ENCODE measurements around the gene HMGCR.
"Not testable (repeated sequence)": the region's sequence is repeated elsewhere in the genome, so short reads cannot be mapped to it uniquely, and the experiment has no call there.

The HMGCR gene

GRCh38 chr5:75333759-75334158, 3.3 kb upstream of the HMGCR start:
- H3K4me1 Mint-ChIP-seq (ENCODE audit: low read depth): peaks cover 13% of the 10 kb centered on the region
- H3K27me3 Mint-ChIP-seq (ENCODE audit: low read depth); H3K9me3 Mint-ChIP-seq; H3K27ac Mint-ChIP-seq; H3K4me3 Mint-ChIP-seq; H3K36me3 Mint-ChIP-seq (ENCODE audit: low read depth): not testable (repeated sequence)

- H3K4me1 Mint-ChIP-seq (ENCODE audit: low read depth): peaks cover 16% of the 10 kb centered on the region
- H3K9me3 Mint-ChIP-seq; H3K27me3 Mint-ChIP-seq (ENCODE audit: low read depth); H3K27ac Mint-ChIP-seq; H3K36me3 Mint-ChIP-seq (ENCODE audit: low read depth); H3K4me3 Mint-ChIP-seq: not testable (repeated sequence)
Observed at GRCh38 chr5:75334413-75334812, 2.6 kb upstream of the HMGCR start.

- peaks cover 25% of the 10 kb centered on the region for H3K4me1 Mint-ChIP-seq (ENCODE audit: low read depth)
- H3K9me3 Mint-ChIP-seq: no peaks in the 10 kb centered on the region
- H3K36me3 Mint-ChIP-seq (ENCODE audit: low read depth): peaks cover 6% of the 10 kb centered on the region
- H3K4me3 Mint-ChIP-seq: no peak overlapping the region
- no peaks in the 10 kb centered on the region for H3K27me3 Mint-ChIP-seq (ENCODE audit: low read depth)
- no peak overlapping the region for H3K27ac Mint-ChIP-seq
Observed at GRCh38 chr5:75335486-75335885, 1.5 kb upstream of the HMGCR start.

- Mint-ChIP-seq H3K4me1 (ENCODE audit: low read depth) (peaks cover 30% of the 10 kb centered on the region), H3K9me3 (no peaks in the 10 kb centered on the region), H3K27ac (no peak overlapping the region), H3K36me3 (ENCODE audit: low read depth) (peaks cover 6% of the 10 kb centered on the region), H3K4me3 (no peak overlapping the region), H3K27me3 (ENCODE audit: low read depth) (no peaks in the 10 kb centered on the region)
Observed at GRCh38 chr5:75335952-75336614, 937 bp upstream of the HMGCR start.

GRCh38 chr5:75337366-75338021, 474 bp downstream of the HMGCR start:
- H3K27me3 Mint-ChIP-seq (ENCODE audit: low read depth): no peaks in the 10 kb centered on the region
- peaks cover 40% of the 10 kb centered on the region for H3K4me1 Mint-ChIP-seq (ENCODE audit: low read depth)
- H3K4me3 Mint-ChIP-seq: no peak overlapping the region
- peaks cover 11% of the 10 kb centered on the region for H3K36me3 Mint-ChIP-seq (ENCODE audit: low read depth)
- H3K9me3 Mint-ChIP-seq: no peaks in the 10 kb centered on the region
- H3K27ac Mint-ChIP-seq: no peak overlapping the region

GRCh38 chr5:75338408-75338807, 1.4 kb downstream of the HMGCR start:
- H3K27ac Mint-ChIP-seq: no peak overlapping the region

GRCh38 chr5:75340714-75341478, 3.9 kb downstream of the HMGCR start:
- Mint-ChIP-seq H3K27ac (no peak overlapping the region), H3K27me3 (ENCODE audit: low read depth) (no peaks in the 10 kb centered on the region), H3K9me3 (no peaks in the 10 kb centered on the region), H3K4me1 (ENCODE audit: low read depth) (peaks cover 45% of the 10 kb centered on the region), H3K4me3 (no peak overlapping the region), H3K36me3 (ENCODE audit: low read depth) (peaks cover 20% of the 10 kb centered on the region)

More at GRCh38 chr5:75338408-75338807, 1.4 kb downstream of the HMGCR start:
- no peak overlapping the region for H3K4me3 Mint-ChIP-seq
- H3K27me3 Mint-ChIP-seq (ENCODE audit: low read depth): no peaks in the 10 kb centered on the region
- H3K9me3 Mint-ChIP-seq: no peaks in the 10 kb centered on the region
- peaks cover 12% of the 10 kb centered on the region for H3K36me3 Mint-ChIP-seq (ENCODE audit: low read depth)
- peaks cover 42% of the 10 kb centered on the region for H3K4me1 Mint-ChIP-seq (ENCODE audit: low read depth)

GRCh38 chr5:75341934-75342333, 4.9 kb downstream of the HMGCR start:
- Mint-ChIP-seq H3K27me3 (ENCODE audit: low read depth) (no peaks in the 10 kb centered on the region), H3K4me3 (no peak overlapping the region), H3K27ac (no peak overlapping the region), H3K4me1 (ENCODE audit: low read depth) (peaks cover 45% of the 10 kb centered on the region), H3K9me3 (no peaks in the 10 kb centered on the region), H3K36me3 (ENCODE audit: low read depth) (peaks cover 26% of the 10 kb centered on the region)

GRCh38 chr5:75342836-75343235, 5.8 kb downstream of the HMGCR start:
- Mint-ChIP-seq H3K4me1 (ENCODE audit: low read depth) (peaks cover 45% of the 10 kb centered on the region), H3K9me3 (no peaks in the 10 kb centered on the region), H3K36me3 (ENCODE audit: low read depth) (peaks cover 30% of the 10 kb centered on the region), H3K27ac (no peak overlapping the region), H3K4me3 (no peak overlapping the region), H3K27me3 (ENCODE audit: low read depth) (no peaks in the 10 kb centered on the region)

- Mint-ChIP-seq H3K4me1 (ENCODE audit: low read depth) (peaks cover 23% of the 10 kb centered on the region), H3K9me3 (no peaks in the 10 kb centered on the region), H3K27ac (no peak overlapping the region), H3K36me3 (ENCODE audit: low read depth) (peaks cover 52% of the 10 kb centered on the region), H3K4me3 (no peak overlapping the region), H3K27me3 (ENCODE audit: low read depth) (no peaks in the 10 kb centered on the region)
Observed at GRCh38 chr5:75348241-75348640, 11.2 kb downstream of the HMGCR start.

GRCh38 chr5:75349663-75350062, 12.6 kb downstream of the HMGCR start:
- Mint-ChIP-seq H3K9me3 (no peaks in the 10 kb centered on the region), H3K4me3 (no peak overlapping the region), H3K27ac (no peak overlapping the region), H3K4me1 (ENCODE audit: low read depth) (peaks cover 23% of the 10 kb centered on the region), H3K36me3 (ENCODE audit: low read depth) (peaks cover 51% of the 10 kb centered on the region), H3K27me3 (ENCODE audit: low read depth) (no peaks in the 10 kb centered on the region)

GRCh38 chr5:75351139-75351926, 14.3 kb downstream of the HMGCR start:
- no peak overlapping the region for H3K4me3 Mint-ChIP-seq
- peaks cover 20% of the 10 kb centered on the region for H3K4me1 Mint-ChIP-seq (ENCODE audit: low read depth)
- no peaks in the 10 kb centered on the region for H3K27me3 Mint-ChIP-seq (ENCODE audit: low read depth)
- H3K9me3 Mint-ChIP-seq: no peaks in the 10 kb centered on the region
- peaks cover 51% of the 10 kb centered on the region for H3K36me3 Mint-ChIP-seq (ENCODE audit: low read depth)
- peak overlapping the region; percentile 28 for H3K27ac Mint-ChIP-seq

- Mint-ChIP-seq H3K27me3 (ENCODE audit: low read depth) (no peaks in the 10 kb centered on the region), H3K27ac (no peak overlapping the region), H3K36me3 (ENCODE audit: low read depth) (peaks cover 54% of the 10 kb centered on the region), H3K4me3 (no peak overlapping the region), H3K9me3 (no peaks in the 10 kb centered on the region), H3K4me1 (ENCODE audit: low read depth) (peaks cover 11% of the 10 kb centered on the region)
Observed at GRCh38 chr5:75355236-75355635, 18.2 kb downstream of the HMGCR start.

GRCh38 chr5:75356719-75357118, 19.7 kb downstream of the HMGCR start:
- no peak overlapping the region for H3K27ac Mint-ChIP-seq
- H3K4me3 Mint-ChIP-seq: no peak overlapping the region
- H3K27me3 Mint-ChIP-seq (ENCODE audit: low read depth): no peaks in the 10 kb centered on the region
- no peaks in the 10 kb centered on the region for H3K9me3 Mint-ChIP-seq
- peaks cover 51% of the 10 kb centered on the region for H3K36me3 Mint-ChIP-seq (ENCODE audit: low read depth)
- no peaks in the 10 kb centered on the region for H3K4me1 Mint-ChIP-seq (ENCODE audit: low read depth)
